NK-92 treated with Interleukin-12 subunit alpha and Interleukin-12 subunit beta, amount 100 ng/mL, for 24 hours (cell line): ENCODE results near the gene CCT5.
A peak's percentile ranks its signal among the peaks of the same experiment; 100 is the strongest.

ENCODE experiments used
- DNase-seq: peaks from one replicate; lab custom pipeline; 2025; lab: John Stamatoyannopoulos, UW

The CCT5 gene

GRCh38 chr5:10249948-10250805, at the start of gene CCT5:
TSS of gene CCT5 (plus strand) at chr5:10250280. CDS start at chr5:10250341, 61 bp downstream.
- peak; percentile 88 for DNase-seq

DNA sequence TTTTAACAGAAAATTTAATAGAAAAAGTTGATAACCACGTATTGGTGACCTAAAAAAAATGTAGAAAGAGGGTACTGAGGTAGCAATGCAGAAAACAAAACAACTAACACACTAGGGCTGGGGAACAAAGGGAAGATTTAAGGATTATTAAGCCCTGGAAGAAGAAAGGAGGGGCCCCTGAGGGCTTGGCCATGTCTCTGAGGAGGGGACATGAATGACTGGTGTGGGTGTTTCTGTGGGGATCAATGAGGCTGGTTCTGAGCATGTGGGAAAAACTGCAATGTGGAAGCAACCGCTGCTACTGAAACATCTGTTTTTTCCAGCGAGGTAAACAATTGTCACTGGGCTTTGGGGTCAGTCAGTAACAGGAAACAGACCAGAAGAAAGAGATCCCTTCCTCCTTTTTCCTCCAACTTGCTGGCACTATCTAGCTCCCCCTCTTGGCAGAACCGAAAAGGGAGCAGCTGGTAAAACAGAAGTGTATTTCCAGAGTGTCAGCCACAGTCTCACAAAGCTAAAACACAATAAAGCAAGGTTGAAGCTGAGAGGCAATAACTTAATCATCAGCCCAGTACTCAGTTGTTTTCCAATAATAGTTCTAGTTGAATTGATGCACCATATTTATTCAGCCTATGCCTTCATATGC, 48.7 kb upstream of the CCT5 start:
- DNase-seq: no peak

DNA sequence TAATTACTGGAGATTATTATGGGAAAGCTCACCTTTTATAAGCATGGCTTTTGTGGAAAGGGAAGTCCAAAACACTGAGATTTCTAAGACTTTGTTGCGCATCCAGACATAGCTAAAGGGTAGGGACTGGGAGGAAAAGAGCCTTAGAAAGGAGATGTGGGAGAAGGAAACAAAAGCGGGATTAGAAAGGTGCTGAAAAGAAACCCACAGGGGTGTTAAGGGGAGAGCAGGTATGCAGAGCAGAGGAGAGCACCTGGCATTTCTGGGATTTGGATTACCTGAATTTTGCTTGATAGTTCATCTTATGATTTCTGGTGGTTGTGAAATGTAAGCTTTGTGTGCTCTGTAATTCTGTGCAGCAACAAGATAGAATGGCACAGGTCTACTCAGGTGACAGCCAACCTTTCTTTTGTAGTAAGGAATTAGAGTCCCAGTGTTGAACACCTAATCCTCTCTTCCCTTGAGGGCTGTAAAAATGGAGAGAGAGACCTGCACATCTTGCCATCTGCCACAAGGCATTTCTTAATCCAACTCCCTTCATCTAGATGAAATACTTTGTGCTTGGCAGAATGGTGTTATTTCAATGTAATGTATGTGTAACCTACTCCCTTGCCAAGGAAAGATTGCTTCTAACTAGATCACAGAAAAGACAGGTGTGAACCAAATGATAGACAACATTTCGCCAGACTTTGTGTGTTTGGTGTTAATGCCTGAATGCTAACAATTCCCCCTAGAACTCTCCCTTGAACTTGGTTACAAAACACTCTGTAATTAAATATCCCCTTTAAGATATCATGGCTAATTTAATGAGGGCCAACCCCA, 47.8 kb upstream of the CCT5 start:
- no peak for DNase-seq

- no peak for DNase-seq
Measured at GRCh38 chr5:10209004-10209403, 41.1 kb upstream of the CCT5 start.

GRCh38 chr5:10213316-10213715, 36.8 kb upstream of the CCT5 start:
- no peak for DNase-seq

GRCh38 chr5:10214041-10214440, 36.0 kb upstream of the CCT5 start:
- DNase-seq: no peak

GRCh38 chr5:10215366-10215765, 34.7 kb upstream of the CCT5 start:
- DNase-seq: no peak

DNA sequence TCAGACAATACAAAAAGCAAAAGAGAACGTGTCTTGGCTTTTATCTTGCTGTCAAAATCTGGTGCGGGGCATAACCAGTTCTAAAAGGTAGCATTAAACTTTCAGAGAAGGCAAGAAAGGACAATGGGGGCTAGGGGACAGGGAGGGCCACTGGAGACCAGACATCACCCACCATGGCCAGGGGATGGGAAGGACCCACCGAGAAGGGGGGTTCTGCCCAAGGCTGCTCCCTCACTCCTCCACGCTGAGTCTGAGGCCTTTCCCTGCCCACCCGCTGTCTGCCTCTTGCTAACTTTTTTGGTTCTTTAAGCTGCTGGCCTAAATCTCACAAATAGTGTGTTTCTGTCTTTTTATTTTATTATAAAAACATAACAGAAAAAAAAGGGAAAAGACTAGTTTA, 34.0 kb upstream of the CCT5 start:
- no peak for DNase-seq

DNA sequence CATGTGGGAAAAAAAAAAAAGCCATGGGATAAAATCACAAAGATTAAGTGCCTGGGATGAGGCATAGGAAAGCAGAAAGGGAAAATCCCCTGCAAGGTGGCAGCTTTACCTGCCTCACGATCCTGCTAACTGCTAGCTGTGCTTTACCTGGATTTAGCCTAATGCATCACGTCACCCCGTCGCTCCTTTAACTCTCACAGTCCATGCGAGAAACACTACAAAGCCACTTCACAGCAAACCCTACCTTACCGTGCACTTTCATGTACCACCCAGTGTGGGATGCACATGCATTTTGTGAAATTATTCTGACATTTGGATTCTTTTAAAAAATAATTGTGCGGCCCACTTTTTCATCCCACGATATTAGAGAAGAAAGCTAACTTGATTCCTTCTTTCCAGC, 31.4 kb upstream of the CCT5 start:
- DNase-seq: no peak

- DNase-seq: no peak
Measured at GRCh38 chr5:10219068-10219467, 31.0 kb upstream of the CCT5 start.

DNA sequence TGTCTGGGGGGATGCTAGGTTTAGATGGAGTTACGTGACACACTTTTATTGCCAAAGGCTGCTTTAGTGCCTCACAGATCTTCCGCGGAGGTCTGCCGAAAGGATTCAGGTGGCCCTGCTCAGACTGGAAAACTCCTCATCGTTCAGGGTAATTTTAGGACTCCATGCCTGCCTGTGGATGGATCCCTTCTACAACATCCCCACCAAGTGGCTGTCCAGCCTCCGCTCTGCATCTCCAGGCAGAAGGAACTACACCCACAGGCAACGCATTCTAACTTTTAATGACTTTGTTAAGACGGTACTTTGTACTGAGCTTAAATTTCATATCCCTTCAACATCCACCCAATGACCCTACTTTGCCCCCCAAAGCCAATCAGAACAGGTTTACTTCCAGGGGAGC, 29.8 kb upstream of the CCT5 start:
- no peak for DNase-seq

- DNase-seq: no peak
Measured at GRCh38 chr5:10222326-10222725, 27.8 kb upstream of the CCT5 start.

DNA sequence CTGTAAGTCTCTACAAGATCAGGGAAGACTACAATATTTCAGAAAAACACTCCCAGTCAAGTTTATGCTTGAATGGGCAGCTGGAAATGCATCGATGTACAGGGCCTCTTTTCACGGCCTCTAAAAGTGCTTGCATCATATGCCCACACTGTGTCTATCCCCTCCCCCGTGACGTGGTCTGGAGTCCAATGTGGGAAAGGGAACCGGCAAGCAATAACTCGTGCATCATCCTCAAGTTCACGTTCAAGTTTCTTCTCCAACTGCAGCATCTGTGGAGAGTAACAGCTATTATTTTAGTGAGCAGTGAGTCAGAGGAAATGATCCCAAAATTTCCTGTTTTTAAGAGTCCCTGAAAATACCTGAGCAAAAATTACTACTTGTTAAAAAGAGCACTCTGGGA, 22.7 kb upstream of the CCT5 start:
- no peak for DNase-seq

- no peak for DNase-seq
Measured at GRCh38 chr5:10228288-10228687, 21.8 kb upstream of the CCT5 start.

DNA sequence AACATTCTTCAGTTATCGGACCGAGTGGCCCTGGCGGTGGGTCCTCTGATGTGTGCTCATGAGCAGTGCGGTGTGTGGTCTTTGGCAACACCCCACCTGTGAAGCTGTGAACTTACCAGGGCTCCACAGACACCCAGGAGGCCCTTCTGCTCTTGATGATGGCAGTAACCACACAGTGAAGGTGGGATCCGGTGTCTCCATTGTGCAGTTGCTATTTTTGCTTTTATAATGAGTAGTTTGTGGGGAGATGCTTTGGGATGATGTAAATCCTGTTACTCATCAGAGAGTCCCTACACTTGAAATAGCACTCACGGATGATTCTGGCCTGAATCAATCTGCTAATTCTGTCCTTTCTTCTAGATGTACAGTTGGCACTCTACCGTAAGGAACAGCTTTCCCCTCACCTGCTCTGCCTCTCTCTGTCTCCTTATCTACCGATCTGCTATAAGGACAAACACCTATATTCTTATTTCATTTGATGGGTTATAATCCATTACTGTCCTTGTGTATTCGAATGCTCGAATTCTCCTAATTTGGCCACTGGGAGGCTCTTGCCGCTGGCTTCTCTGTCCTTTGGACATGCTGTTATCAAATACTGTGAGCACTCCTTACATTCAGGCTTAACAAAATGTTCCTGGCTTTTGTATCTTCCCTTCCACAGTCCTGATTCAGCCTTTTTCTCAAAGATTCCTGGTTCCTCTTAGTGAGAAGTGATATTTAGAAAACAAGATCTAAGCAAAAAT, 20.6 kb upstream of the CCT5 start:
- no peak for DNase-seq

GRCh38 chr5:10232386-10232785, 17.7 kb upstream of the CCT5 start:
- no peak for DNase-seq

DNA sequence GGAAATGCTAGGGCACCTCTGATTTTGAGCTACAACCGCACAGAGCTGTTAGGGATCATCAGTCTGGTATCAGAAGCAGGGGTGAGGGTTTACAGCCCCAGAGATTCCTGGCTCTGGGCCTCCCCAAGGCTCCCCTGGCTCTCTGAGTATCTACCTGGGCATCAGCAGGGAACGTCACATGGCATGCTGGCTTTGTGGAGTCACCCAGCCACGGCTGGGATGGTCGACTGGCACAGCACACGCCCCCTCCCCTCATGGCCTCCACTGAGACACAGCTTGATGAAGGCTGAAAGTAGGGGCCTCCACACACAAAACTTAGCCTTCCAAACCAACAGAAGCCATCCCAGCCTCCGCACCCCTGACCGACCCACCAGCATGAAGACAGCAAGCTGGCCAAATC, 17.1 kb upstream of the CCT5 start:
- DNase-seq: no peak

- DNase-seq: no peak
Measured at GRCh38 chr5:10233505-10233904, 16.6 kb upstream of the CCT5 start.

GRCh38 chr5:10235350-10235749, 14.7 kb upstream of the CCT5 start:
- no peak for DNase-seq

- DNase-seq: no peak
Measured at GRCh38 chr5:10243660-10244240, 6.3 kb upstream of the CCT5 start.

GRCh38 chr5:10244342-10244944, 5.6 kb upstream of the CCT5 start:
- DNase-seq: no peak
